ENCODE results near the gene HAT1. TPM values are rescaled to one million over a fixed set of nuclear protein-coding genes. Genes with fewer than 3 reads are reported as not detected.

HAT1 gene
- total RNA-seq, 3 donors from 2014 or later = 22.2 to 30.9 (median 30.5) TPM

- no peak for DNase-seq
- no peaks in the 10 kb centered on the region for H3K9me3 ChIP-seq
- intact Hi-C loops (cut with DNase I, micrococcal nuclease) = no loop called here
- no peak overlapping the region for H3K4me3 ChIP-seq
- H3K4me1 ChIP-seq (ENCODE audit: low read depth) = no peaks in the 10 kb centered on the region
- TF ChIP-seq CTCF (IDR thresholded peaks at IDR 0.05) = no peak
- no peak for ATAC-seq
- no peaks in the 10 kb centered on the region for H3K36me3 ChIP-seq (ENCODE audit: low read depth)
These were observed 17.4 kb downstream of the HAT1 start for GRCh38 chr2:171939743-171940071.

GRCh38 chr2:171941316-171941699 is 19.0 kb downstream of the HAT1 start:
- intact Hi-C loops (cut with DNase I, micrococcal nuclease) = no loop called here

GRCh38 chr2:171943869-171944268 is 21.6 kb downstream of the HAT1 start:
- intact Hi-C loops (cut with DNase I, micrococcal nuclease) = no loop called here

More at GRCh38 chr2:171941316-171941699, 19.0 kb downstream of the HAT1 start:
- H3K36me3 ChIP-seq (ENCODE audit: low read depth) = no peaks in the 10 kb centered on the region
- TF ChIP-seq CTCF (IDR thresholded peaks at IDR 0.05) = no peak
- H3K4me1 ChIP-seq (ENCODE audit: low read depth) = no peaks in the 10 kb centered on the region
- H3K4me3 ChIP-seq = no peak overlapping the region
- DNase-seq (no peak), ATAC-seq (no peak)
- no peaks in the 10 kb centered on the region for H3K9me3 ChIP-seq

GRCh38 chr2:171952276-171952675 is 30.0 kb downstream of the HAT1 start:
- Histone ChIP-seq H3K9me3 (no peaks in the 10 kb centered on the region), H3K36me3 (ENCODE audit: low read depth) (no peaks in the 10 kb centered on the region), H3K4me3 (no peak overlapping the region), H3K4me1 (ENCODE audit: low read depth) (no peaks in the 10 kb centered on the region)
- intact Hi-C loops (cut with DNase I, micrococcal nuclease) = no loop called here
- TF ChIP-seq CTCF (IDR thresholded peaks at IDR 0.05) = no peak
- ATAC-seq = no peak
- no peak for DNase-seq

More at GRCh38 chr2:171943869-171944268, 21.6 kb downstream of the HAT1 start:
- TF ChIP-seq CTCF (IDR thresholded peaks at IDR 0.05) = no peak
- no peaks in the 10 kb centered on the region for H3K36me3 ChIP-seq (ENCODE audit: low read depth)
- H3K4me3 ChIP-seq = no peak overlapping the region
- no peaks in the 10 kb centered on the region for H3K4me1 ChIP-seq (ENCODE audit: low read depth)
- DNase-seq (no peak), ATAC-seq (no peak)
- no peaks in the 10 kb centered on the region for H3K9me3 ChIP-seq

- ATAC-seq = no peak
- no peak for TF ChIP-seq CTCF (IDR thresholded peaks at IDR 0.05)
- no peaks in the 10 kb centered on the region for H3K36me3 ChIP-seq (ENCODE audit: low read depth)
- no peaks in the 10 kb centered on the region for H3K9me3 ChIP-seq
- DNase-seq = no peak
- H3K4me1 ChIP-seq (ENCODE audit: low read depth) = no peaks in the 10 kb centered on the region
- H3K4me3 ChIP-seq = no peak overlapping the region
- intact Hi-C loops (cut with DNase I, micrococcal nuclease) = no loop called here
These were observed 30.5 kb downstream of the HAT1 start for GRCh38 chr2:171952748-171953147.

- ATAC-seq = peak; percentile 44
- no peak for TF ChIP-seq CTCF (IDR thresholded peaks at IDR 0.05)
- Histone ChIP-seq H3K36me3 (ENCODE audit: low read depth) (no peaks in the 10 kb centered on the region), H3K4me1 (ENCODE audit: low read depth) (no peaks in the 10 kb centered on the region), H3K4me3 (no peak overlapping the region), H3K9me3 (no peaks in the 10 kb centered on the region)
- DNase-seq = no peak
- intact Hi-C loops (cut with DNase I, micrococcal nuclease) = no loop called here
These were observed 34.0 kb downstream of the HAT1 start for GRCh38 chr2:171956135-171956825.
